ENCODE measurements around the gene SMARCAD1.
"Not testable (repeated sequence)": the region's sequence is repeated elsewhere in the genome, so short reads cannot be mapped to it uniquely, and the experiment has no call there.

The SMARCAD1 gene

GRCh38 chr4:94253036-94253435, 45.4 kb downstream of the SMARCAD1 start:
- ATAC-seq = no peak
- Mint-ChIP-seq H3K27ac (no peak overlapping the region), H3K4me3 (no peak overlapping the region), H3K36me3 (peaks cover 90% of the 10 kb centered on the region), H3K4me1 (peaks cover 6% of the 10 kb centered on the region), H3K9me3 (no peaks in the 10 kb centered on the region)
- no peak for DNase-seq (ENCODE audit: low spot score in 2 of 2)

- Mint-ChIP-seq H3K4me3 (no peak overlapping the region), H3K27ac (no peak overlapping the region), H3K9me3 (no peaks in the 10 kb centered on the region), H3K4me1 (peaks cover under 1% of the 10 kb centered on the region), H3K36me3 (peaks cover 76% of the 10 kb centered on the region)
- no peak for ATAC-seq
- no peak for DNase-seq (ENCODE audit: low spot score in 2 of 2)
Measured at GRCh38 chr4:94256144-94256783, 48.6 kb downstream of the SMARCAD1 start.

GRCh38 chr4:94256828-94257227, 49.2 kb downstream of the SMARCAD1 start:
- Mint-ChIP-seq H3K4me3 (no peak overlapping the region), H3K4me1 (peaks cover 2% of the 10 kb centered on the region), H3K9me3 (no peaks in the 10 kb centered on the region), H3K36me3 (peaks cover 71% of the 10 kb centered on the region), H3K27ac (no peak overlapping the region)
- ATAC-seq = no peak
- no peak for DNase-seq (ENCODE audit: low spot score in 2 of 2)

GRCh38 chr4:94262163-94263016, 54.7 kb downstream of the SMARCAD1 start:
- H3K36me3 Mint-ChIP-seq = peaks cover 59% of the 10 kb centered on the region
- no peak overlapping the region for H3K27ac Mint-ChIP-seq
- H3K4me3 Mint-ChIP-seq = no peak overlapping the region
- peaks cover 10% of the 10 kb centered on the region for H3K4me1 Mint-ChIP-seq
- H3K9me3 Mint-ChIP-seq = no peaks in the 10 kb centered on the region
- no peak for DNase-seq (ENCODE audit: low spot score in 2 of 2)
- no peak for ATAC-seq

GRCh38 chr4:94267037-94267436, 59.4 kb downstream of the SMARCAD1 start:
- no peak for DNase-seq (ENCODE audit: low spot score in 2 of 2)
- no peaks in the 10 kb centered on the region for H3K9me3 Mint-ChIP-seq
- no peak overlapping the region for H3K27ac Mint-ChIP-seq
- peaks cover 58% of the 10 kb centered on the region for H3K36me3 Mint-ChIP-seq
- peaks cover 6% of the 10 kb centered on the region for H3K4me1 Mint-ChIP-seq
- ATAC-seq = no peak
- H3K4me3 Mint-ChIP-seq = no peak overlapping the region

GRCh38 chr4:94271248-94271647, 63.6 kb downstream of the SMARCAD1 start:
- H3K27ac Mint-ChIP-seq = no peak overlapping the region
- H3K9me3 Mint-ChIP-seq = no peaks in the 10 kb centered on the region
- H3K36me3 Mint-ChIP-seq = peaks cover 75% of the 10 kb centered on the region
- no peak overlapping the region for H3K4me3 Mint-ChIP-seq
- DNase-seq (ENCODE audit: low spot score in 2 of 2) = no peak
- no peak for ATAC-seq
- H3K4me1 Mint-ChIP-seq = no peaks in the 10 kb centered on the region

- DNase-seq (ENCODE audit: low spot score in 2 of 2) (no peak), ATAC-seq (no peak)
- no peaks in the 10 kb centered on the region for H3K9me3 Mint-ChIP-seq
- no peak overlapping the region for H3K4me3 Mint-ChIP-seq
- H3K36me3 Mint-ChIP-seq = peaks cover 93% of the 10 kb centered on the region
- H3K4me1 Mint-ChIP-seq = no peaks in the 10 kb centered on the region
- no peak overlapping the region for H3K27ac Mint-ChIP-seq
Measured at GRCh38 chr4:94274912-94275311, 67.2 kb downstream of the SMARCAD1 start.

- H3K9me3 Mint-ChIP-seq = no peaks in the 10 kb centered on the region
- no peaks in the 10 kb centered on the region for H3K4me1 Mint-ChIP-seq
- H3K4me3 Mint-ChIP-seq = no peak overlapping the region
- H3K27ac Mint-ChIP-seq = no peak overlapping the region
- ATAC-seq (no peak), DNase-seq (ENCODE audit: low spot score in 2 of 2) (no peak)
- H3K36me3 Mint-ChIP-seq = peaks cover 94% of the 10 kb centered on the region
Measured at GRCh38 chr4:94276204-94276603, 68.5 kb downstream of the SMARCAD1 start.

- Mint-ChIP-seq H3K4me1 (no peaks in the 10 kb centered on the region), H3K36me3 (peaks cover 99% of the 10 kb centered on the region), H3K4me3 (no peak overlapping the region), H3K27ac (no peak overlapping the region), H3K9me3 (no peaks in the 10 kb centered on the region)
- no peak for ATAC-seq
- DNase-seq (ENCODE audit: low spot score in 2 of 2) = no peak
Measured at GRCh38 chr4:94277534-94277933, 69.9 kb downstream of the SMARCAD1 start.

GRCh38 chr4:94278781-94279180, 71.1 kb downstream of the SMARCAD1 start:
- ATAC-seq (no peak), DNase-seq (ENCODE audit: low spot score in 2 of 2) (no peak)
- Mint-ChIP-seq H3K4me3 (no peak overlapping the region), H3K9me3 (no peaks in the 10 kb centered on the region), H3K27ac (no peak overlapping the region), H3K36me3 (peaks cover 99% of the 10 kb centered on the region), H3K4me1 (no peaks in the 10 kb centered on the region)

GRCh38 chr4:94284889-94285288, 77.2 kb downstream of the SMARCAD1 start:
- peaks cover 98% of the 10 kb centered on the region for H3K36me3 Mint-ChIP-seq
- H3K4me1 Mint-ChIP-seq = no peaks in the 10 kb centered on the region
- no peak overlapping the region for H3K4me3 Mint-ChIP-seq
- no peak overlapping the region for H3K27ac Mint-ChIP-seq
- peak; percentile 81 for ATAC-seq
- no peaks in the 10 kb centered on the region for H3K9me3 Mint-ChIP-seq
- DNase-seq (ENCODE audit: low spot score in 2 of 2) = no peak

GRCh38 chr4:94285666-94286065, 78.0 kb downstream of the SMARCAD1 start:
- DNase-seq (ENCODE audit: low spot score in 2 of 2) = no peak

GRCh38 chr4:94290245-94290644, 82.6 kb downstream of the SMARCAD1 start:
- ATAC-seq (no peak), DNase-seq (ENCODE audit: low spot score in 2 of 2) (no peak)
- no peaks in the 10 kb centered on the region for H3K4me1 Mint-ChIP-seq
- H3K4me3 Mint-ChIP-seq = no peak overlapping the region
- H3K36me3 Mint-ChIP-seq = peaks cover 69% of the 10 kb centered on the region
- H3K27ac Mint-ChIP-seq = peak overlapping the region; percentile 8
- H3K9me3 Mint-ChIP-seq = no peaks in the 10 kb centered on the region

More at GRCh38 chr4:94285666-94286065, 78.0 kb downstream of the SMARCAD1 start:
- Mint-ChIP-seq H3K27ac (no peak overlapping the region), H3K4me1 (no peaks in the 10 kb centered on the region), H3K9me3 (no peaks in the 10 kb centered on the region), H3K4me3 (no peak overlapping the region), H3K36me3 (peaks cover 97% of the 10 kb centered on the region)
- ATAC-seq = no peak

- peaks cover 33% of the 10 kb centered on the region for H3K36me3 Mint-ChIP-seq
Measured at GRCh38 chr4:94293981-94294380, 86.3 kb downstream of the SMARCAD1 start.

GRCh38 chr4:94295473-94295872, 87.8 kb downstream of the SMARCAD1 start:
- not testable (repeated sequence) for H3K27ac Mint-ChIP-seq; H3K4me3 Mint-ChIP-seq; H3K4me1 Mint-ChIP-seq; H3K9me3 Mint-ChIP-seq; ATAC-seq; DNase-seq (ENCODE audit: low spot score in 2 of 2)
- H3K36me3 Mint-ChIP-seq = peaks cover 19% of the 10 kb centered on the region

More at GRCh38 chr4:94293981-94294380, 86.3 kb downstream of the SMARCAD1 start:
- DNase-seq (ENCODE audit: low spot score in 2 of 2); H3K4me1 Mint-ChIP-seq; H3K4me3 Mint-ChIP-seq; H3K27ac Mint-ChIP-seq; H3K9me3 Mint-ChIP-seq; ATAC-seq: not testable (repeated sequence)

GRCh38 chr4:94298725-94299252, 91.1 kb downstream of the SMARCAD1 start:
- no peak overlapping the region for H3K27ac Mint-ChIP-seq
- no peaks in the 10 kb centered on the region for H3K9me3 Mint-ChIP-seq
- H3K36me3 Mint-ChIP-seq = no peaks in the 10 kb centered on the region
- no peak for DNase-seq (ENCODE audit: low spot score in 2 of 2)
- peaks cover 6% of the 10 kb centered on the region for H3K4me1 Mint-ChIP-seq
- H3K4me3 Mint-ChIP-seq = no peak overlapping the region
- ATAC-seq = no peak
